Measurements from ENCODE around the gene UBQLNL.

UBQLNL gene, protein sequence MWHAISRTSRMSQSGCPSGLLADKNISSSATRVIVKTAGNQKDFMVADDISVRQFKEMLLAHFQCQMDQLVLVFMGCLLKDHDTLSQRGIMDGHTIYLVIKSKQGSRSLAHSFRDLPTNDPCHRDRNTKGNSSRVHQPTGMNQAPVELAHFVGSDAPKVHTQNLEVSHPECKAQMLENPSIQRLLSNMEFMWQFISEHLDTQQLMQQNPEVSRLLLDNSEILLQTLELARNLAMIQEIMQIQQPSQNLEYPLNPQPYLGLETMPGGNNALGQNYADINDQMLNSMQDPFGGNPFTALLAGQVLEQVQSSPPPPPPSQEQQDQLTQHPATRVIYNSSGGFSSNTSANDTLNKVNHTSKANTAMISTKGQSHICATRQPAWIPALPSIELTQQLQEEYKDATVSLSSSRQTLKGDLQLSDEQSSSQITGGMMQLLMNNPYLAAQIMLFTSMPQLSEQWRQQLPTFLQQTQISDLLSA

DNA sequence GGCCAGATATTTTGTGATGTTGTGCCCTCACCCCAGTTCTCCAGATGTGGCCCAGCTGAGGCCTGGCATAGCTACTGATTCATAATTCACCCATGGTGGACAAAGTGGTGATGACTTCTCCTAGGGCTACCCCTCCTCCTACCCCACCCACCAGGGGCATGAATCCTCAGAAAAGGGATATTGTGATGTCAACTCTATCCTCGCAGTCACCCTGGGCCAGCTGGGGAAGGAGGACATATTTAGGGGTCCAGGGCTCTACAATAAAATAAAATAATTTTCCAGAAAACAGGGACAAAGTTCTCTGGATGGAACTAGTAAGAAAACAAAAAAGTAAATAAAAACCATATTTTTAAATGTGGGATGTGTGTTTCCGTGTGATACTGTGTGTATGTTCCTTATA is at the start of gene UBQLNL:
Gene UBQLNL, minus strand, starts transcription at position 101 of the 400 bp plus-strand sequence. CDS start 258 bp downstream, outside the sequence.
- no peak for DNase-seq

DNA sequence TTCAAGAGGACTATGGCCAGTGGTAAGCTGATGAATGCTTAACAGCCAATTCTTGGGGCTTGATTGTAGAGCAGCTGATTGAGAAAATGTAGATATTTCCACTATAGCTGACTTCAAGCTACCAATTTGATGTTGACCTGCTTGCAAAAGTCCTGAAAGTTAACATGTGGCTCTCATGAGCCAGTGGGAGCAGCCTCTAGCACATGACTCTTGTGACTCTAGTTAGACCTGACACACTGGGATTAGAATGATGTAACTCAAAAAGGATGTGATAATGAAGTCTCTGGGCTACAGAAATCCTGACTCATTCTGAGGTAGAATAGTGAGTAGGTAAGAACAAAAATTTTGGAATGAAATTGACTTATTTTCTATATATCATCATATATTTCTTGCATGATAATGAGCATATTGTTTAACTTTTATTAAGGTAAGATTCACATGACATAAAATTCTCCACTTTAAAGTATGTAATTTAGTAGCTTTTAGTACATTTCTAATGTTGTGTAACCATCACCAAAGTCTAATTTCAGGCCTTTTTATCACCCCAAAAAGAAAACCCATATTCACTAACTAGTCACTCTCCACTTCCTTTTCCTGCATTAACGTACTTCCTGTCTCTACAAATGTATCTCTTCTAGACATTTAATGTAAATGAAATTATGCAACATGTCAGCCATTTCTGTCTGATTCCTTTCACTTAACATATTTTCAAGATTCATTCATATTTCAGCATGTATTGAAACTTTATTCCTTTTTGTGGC is 47.9 kb upstream of the UBQLNL start:
- no peak for DNase-seq

DNA sequence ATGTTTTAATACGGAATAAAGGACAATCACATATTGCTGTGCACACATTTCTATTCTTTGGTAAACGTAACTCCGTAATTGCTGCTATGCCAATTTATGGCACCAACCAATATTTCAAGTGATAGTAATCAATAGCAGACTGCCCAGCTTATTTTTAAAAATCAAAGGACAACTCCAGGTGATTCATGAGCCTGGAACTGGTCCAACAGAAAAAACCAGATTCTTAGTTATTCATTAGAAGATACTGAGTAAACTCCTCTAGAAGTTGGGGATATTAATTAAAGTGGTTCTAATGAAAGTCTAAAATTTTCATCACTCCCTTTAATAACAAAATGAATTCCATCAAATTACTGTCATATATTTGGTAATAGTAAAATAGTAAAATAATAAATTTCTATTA is 41.3 kb upstream of the UBQLNL start:
- DNase-seq = no peak

DNA sequence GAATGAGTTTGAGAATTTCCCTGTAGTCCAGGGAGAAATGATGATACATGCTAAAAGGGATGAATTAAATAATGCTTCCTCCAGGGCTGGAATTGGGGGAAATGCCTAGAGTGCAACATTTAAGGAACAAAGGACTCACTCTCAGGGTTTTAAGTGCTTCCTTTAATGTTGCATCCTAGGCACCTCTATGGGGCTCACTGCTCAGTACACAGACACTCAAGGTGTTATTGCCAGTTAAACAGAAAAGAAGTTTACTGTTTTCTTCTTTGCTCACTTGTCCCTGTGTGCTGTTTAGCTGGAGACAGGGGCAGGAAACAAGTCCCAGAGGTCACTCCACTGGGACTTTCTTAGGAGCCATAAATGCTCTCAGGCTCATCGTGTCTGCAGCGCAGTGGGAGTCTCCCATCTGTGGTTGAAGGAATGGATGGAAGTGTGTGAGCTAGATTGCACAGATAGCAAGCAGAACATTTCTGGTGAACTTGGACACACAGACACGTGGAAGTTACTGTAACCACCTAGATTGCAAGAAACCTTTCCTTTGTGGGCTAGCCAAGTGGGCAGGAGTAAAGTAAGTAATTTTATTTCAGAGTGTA is 40.2 kb upstream of the UBQLNL start:
- DNase-seq = no peak

DNA sequence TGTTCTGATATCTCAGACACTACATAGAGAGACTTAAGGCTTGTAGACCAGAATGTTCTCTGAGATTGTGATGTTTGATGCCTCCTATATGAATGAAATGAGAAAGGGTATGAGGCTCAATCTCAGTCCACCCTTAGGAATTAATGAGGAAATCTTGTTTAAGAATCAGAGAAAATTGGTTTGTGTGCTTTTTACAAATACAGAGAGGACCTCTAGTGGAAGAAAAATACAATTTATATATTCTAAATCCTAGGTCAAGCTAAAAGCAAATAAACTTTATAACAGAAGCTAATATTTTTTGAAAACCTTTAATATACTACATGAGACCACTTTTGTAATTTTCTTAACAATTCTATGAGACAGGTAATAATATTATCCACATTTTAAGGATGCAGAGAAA is 36.8 kb upstream of the UBQLNL start:
- DNase-seq = no peak

DNA sequence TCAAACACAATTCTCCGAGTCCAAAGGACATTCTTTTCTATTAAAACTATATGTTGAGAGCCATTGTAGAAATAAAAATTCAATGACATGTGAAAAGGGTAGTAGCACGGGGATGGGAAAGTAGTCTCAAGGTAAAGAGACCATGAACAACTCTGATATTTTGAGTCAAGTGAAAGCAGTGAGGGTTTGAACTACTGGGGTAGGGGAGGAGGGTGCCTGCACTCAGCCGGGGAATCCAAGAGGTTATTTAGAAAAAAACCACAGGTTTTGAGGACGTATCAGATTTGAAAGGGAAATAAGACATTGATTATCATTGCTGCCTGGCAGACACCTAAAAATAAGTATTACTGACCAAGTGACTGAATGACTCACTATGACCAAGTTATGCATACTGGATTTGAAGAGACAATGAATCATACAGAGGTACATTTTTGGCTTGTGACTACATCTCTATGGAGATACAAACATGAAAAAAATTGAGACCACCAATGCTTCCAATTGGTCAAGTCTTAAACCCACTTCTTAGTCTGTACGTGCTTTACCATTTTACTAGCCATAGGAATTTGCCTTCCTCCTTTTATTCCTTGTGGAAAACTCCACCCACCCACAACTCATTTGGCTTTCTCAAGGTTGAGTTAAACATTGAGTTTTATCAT is 34.1 kb upstream of the UBQLNL start:
- DNase-seq = no peak

DNA sequence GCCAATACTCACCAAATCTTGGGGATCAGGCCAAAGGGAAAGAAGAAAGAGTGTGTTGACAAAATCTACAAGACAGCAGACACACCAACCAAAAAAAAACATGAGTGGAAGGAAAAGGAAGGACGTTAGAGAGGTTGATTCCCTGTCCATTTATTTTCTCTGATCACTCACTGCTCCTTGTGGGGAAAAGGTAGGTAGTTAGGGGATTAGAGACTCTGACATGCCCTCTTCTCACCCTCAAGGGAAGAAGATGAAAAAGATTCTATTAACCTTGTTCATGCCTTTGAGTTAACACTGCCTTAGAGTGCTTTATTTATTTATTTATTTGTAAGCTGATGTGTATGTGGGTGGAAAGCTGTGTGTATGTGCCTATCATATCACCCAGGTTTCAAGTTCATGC is 31.9 kb upstream of the UBQLNL start, which contains the start of gene OR52H1:
Gene OR52H1, minus strand, starts transcription at position 101 of the 400 bp plus-strand sequence. CDS start 3,035 bp downstream, outside the sequence.
- no peak for DNase-seq

DNA sequence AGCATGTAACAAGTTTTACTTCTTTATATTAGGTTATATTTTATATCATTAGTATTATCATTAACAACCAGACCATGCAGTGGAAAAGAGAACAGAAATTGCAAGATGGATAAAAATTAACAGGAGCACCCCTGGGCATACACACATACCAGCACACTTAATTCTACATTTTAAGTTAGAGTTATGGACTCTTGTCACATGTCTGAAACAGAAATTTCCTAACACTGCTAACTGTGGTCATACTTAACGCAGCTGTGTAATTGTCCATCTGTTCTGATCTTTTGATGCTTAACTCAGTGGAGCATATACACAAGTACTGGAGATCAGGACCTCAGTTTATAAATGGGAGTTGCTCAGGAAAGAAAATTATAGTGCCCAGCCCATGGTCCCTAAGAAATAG is 31.5 kb upstream of the UBQLNL start:
- no peak for DNase-seq

DNA sequence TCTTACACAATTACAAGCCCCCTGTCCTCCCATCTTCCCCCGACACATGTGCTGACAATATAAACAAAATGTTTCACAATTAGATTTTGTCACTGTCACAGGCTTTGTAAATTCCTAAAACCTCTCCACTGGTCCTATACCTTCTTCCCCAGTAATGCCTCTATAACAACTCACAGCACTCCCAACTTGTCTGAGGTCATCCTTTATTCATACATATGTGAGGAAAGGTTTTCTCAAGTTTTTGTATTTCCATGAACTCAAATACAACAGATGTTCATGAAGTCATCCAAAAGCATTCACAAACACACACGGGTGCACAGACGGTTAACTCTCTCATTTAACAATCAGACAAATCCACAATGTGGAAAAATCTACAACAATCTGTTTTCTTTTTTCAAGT is 30.0 kb upstream of the UBQLNL start:
- DNase-seq = no peak

DNA sequence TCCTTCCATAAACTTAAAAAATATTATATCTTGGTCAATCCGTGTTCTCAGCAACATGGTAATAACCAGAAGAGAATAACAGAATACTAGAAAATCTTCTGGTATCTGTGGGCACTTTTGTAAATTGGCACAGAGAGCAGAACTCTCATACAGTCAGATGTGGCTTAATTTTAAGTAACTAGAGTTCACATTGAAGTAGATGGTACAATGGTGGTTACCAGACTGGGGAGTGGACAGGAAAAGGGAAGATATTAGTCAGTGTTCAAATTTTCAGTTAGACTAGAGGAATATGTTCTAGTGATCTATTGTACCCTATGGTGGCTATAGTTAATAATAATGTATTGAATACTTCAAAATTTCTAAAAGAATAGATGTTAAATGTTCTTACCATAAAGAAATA is 24.9 kb upstream of the UBQLNL start:
- DNase-seq = no peak

DNA sequence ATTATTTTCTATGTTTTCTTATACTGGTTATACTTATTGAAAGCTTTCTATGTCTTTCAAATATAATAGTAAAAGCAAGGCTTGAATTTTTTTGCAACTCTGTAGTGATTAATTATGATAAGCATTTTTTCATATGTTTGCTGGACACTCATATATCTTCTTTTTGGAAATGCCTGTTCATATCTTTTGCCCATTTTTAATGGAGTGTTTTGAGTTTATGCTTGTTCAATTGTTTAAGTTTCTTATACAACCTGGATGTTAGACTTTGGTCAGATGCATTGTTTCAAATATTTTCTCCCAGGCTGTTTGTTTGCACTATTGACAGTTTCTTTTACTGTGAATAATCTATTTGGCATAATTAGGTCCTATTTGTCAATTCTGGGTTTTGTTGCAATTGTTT is 20.0 kb upstream of the UBQLNL start:
- no peak for DNase-seq

DNA sequence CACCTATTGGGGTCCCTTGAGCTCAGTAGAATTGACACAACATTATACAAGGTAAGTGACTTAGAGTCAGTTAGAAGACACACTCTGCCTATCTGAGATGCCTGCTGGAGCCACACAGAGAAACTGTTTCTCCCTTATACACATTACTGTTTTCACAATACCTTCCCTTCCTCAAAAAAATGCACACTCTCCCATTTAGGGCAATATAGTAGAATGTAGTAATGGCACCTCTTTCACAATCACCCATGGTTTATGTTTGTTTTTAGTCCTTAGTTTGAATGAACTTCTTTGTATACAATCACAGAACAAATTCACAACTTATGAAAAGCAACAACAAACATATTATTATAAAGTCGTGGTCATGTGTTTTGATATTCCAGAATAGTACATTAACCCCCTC is 17.5 kb upstream of the UBQLNL start:
- DNase-seq = no peak

DNA sequence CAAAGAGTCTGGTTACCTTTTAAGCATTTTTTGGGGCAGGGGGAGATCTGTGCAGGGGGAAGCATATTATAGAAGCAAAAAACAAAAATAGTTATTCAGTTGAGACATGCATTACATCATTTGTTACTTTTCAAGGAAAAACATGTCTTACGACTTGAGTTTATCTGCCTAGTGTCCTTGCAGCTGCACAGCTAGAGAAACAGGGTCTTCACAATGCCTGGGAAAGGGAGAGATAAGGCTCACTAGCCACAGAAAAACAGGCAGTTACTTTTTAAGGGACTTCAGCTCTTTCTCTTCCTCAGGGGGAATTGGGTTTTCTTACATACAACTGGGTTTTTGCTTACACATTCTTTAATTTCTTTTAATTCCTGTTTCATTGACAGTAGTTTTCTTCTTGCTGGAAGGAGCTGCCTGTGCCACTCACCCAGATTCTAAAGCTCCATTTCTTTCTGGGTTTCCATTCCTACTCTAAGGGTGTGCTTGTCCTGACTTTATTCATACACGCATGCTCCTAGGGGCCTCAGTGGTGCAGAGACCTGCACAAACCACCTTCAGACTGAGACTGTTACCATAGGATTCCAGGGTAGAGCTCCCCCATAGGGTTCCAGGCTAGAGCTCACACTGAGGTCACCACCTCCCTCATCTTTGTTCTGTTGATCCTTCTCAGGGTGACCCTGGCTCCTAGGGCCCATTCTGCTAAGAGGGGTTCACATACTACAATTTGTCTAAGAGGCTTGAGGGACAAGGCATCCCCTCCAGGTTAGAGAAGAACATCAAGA is 14.7 kb upstream of the UBQLNL start:
- DNase-seq = no peak

DNA sequence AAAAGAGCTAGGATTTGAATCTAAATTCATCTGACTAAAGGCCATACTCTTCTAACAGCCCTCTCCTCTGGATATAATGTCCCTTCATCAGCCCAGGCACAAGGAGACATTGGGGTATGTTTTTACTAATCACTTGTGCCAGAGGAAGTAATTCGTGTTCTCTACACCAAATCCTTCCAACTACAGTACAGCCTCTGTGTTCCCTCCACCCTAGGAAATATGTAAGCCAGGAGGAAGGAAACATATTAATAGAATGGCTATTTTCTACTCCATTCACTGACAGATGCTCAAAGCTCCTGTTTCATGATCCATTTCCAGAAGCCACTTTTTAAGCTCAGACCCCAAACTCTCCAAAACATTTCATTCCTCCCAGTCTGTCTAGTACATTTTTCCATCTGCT is 12.0 kb upstream of the UBQLNL start:
- no peak for DNase-seq

DNA sequence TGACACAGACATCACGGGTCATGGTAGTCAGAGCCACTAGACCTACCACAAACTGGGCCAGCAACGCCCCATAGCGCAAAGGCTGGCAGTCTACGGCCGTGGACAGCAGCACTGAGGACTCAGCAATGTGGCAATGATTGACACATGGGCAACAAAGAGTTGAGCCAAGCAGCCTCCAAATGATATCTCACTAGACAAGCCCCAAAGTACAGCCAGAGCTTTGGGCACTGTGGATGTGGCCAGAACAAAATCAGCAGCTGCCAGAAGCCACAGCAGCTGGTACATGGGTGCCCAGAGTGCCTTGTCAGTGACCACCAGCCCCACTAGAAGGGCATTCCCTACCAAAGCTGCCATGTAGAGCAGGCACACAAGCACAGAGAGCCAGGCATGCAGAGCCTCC is 11.2 kb upstream of the UBQLNL start:
- no peak for DNase-seq

DNA sequence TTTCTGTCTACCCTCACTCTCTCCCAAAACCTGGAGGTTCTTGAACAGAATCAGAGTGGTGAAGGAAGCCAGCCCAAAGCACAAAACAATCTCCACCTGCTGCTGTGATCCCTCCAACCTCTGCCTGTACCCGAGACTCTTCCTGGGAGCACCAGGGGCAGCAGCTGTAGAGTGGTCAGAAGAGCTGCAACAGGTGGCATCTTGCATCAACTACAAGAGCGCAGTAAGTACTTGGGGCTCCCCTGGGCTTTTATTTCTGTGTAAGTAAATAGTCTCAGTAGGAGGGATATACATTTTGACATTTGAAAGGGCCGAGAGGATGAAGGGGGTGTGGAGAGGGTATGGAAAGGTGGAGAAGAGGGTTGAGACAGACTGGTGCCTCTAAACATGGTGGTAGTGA is 8.3 kb upstream of the UBQLNL start:
- DNase-seq = no peak

DNA sequence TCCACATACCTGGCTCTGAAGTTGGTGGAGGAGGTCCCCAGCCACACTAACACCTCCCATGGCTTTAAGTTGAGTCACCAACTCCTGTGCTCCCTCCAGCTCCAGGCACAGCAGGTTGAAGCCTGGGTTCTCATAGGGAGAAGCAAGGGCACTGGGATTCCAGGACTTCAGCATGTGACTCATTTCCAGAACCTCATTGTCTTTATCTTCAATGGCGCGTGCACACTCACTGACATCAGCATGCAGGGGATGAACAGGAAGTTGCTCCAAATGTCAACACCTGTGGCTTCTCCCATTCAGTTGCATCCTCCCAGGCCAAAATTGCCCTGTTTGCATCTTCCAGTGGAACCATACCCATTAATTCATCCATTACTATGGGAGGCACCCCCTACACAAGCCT is 5.8 kb upstream of the UBQLNL start:
- no peak for DNase-seq

DNA sequence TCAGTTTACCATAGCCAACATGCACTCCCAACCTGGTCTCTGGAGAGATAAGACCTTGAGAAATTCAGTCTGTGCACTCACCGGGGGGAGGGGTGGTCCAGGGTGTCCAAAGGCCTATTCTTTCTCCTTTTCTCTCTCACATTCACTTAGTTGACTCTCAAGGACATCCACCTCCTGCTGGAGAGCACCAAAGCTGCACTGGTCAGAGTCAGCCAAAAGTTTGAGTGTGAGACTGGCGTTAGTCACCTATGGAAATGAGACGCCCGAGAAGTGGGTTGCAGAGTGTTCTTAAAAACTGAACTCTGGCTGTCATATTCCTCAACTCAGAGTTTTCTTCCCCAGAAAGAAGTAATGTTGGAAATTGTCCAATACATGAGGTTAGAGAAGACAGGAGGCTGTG is 5.0 kb upstream of the UBQLNL start:
- DNase-seq = no peak

DNA sequence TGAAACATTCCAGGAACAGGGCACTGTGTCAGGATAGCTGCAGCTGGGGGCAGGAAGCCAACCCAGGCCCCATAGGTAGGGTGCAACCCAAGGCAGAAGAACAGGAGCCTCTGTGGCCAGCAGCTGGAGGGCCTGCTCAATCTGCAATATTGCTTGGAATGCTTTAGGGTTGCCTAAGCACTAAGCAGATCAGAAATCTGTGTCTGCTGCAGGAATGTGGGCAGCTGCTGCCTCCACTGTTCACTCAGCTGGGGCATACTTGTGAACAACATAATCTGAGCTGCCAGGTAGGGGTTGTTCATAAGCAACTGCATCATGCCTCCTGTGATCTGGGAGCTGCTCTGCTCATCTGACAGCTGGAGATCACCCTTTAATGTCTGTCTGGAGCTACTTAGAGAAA is 1.7 kb downstream of the UBQLNL start:
- no peak for DNase-seq

DNA sequence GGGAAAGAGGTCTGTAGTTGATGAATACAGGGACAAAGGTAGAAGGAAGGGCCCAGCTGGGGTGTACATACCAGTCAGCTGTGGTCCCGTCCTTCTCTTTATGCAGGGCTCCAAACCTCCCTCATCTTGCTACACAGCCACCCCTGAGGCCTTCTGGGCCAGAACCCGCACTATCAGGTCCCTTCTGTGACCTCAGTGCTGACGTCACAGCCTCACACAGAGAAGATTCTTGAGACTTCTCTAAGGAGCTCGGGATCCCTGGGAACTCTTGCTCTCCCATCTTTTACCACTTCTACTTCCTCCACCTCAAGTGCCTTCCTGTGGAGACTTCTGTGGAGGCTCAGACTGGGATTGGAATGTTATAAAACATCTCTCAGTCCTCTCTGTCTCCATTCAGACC is 6.7 kb downstream of the UBQLNL start, which contains the start of gene UBQLN3:
Gene UBQLN3, minus strand, starts transcription at position 155 of the 400 bp plus-strand sequence. CDS start 399 bp downstream, outside the sequence.
- DNase-seq = no peak

DNA sequence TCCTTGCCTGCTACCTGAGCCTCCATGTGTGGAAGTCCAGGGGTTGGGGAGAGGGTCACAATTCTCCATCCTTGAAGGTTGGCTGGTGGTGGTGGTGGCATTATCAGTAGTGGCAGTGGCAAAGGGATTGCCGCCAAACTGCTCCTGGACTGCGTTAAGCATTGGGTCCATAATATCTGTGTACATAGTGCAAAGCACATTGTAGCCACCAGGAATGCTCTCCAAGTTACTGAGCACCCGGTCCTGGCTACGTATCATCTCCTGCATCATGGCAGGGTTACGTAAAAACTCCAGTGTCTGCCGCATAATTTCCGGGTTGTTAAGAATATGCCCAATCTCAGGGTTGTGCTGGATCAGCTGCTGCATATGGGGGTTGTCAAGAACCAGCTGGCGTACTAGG is 7.9 kb downstream of the UBQLNL start:
- no peak for DNase-seq

DNA sequence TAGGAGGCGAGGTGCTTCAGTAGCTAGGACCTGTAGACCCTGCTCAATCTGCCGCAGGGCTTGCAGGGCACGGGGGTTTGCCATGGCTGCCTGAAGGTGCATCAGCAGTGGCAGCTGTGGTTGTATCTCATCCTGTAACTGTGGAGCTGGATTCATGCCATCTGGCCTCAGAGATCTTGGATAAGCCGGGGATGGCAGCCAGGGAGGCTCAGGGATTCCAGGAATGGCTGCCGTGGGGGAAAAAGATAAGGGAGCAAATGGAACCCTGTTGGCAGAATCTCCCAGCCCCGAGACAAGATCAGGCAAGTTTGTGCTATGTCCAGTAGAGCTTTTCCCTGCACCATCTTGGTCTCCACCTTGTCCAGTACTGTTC is 8.6 kb downstream of the UBQLNL start:
- DNase-seq = no peak
